Spleen (tissue), 11 donors: Measurements from ENCODE around the gene RHNO1. TPM values are rescaled to one million over a fixed set of nuclear protein-coding genes. Genes with fewer than 3 reads are reported as not detected.
A peak's percentile ranks its signal among the peaks of the same experiment; 100 is the strongest.

Source experiments
- DNase-seq: peaks from one replicate; pipeline ENCODE4 v3.0.0-alpha.2; 2020
- H3K27ac ChIP-seq, 8 donors: fragments of 200-600 bp; sonication (generic) in 7 of 8; 1 replicate in 4 of 8; 2 replicates in 4 of 8; pipeline versions ENCODE4 v1.5.0 to v1.8.0; 2016 to 2021; ENCODE audit warnings: inconsistent platforms in 4 of 8, mild to moderate bottlenecking in 4 of 8, moderate library complexity in 1 of 8
- H3K27me3 ChIP-seq, 7 donors: fragments of 200-600 bp; sonication (generic) in 6 of 7; replicated peaks in 1 of 7; 1 replicate in 4 of 7; 2 replicates in 3 of 7; pipeline versions ENCODE4 v1.5.0 to v1.8.0; 2016 to 2021; ENCODE audit warnings: inconsistent platforms in 3 of 7, mild to moderate bottlenecking in 1 of 7
- H3K36me3 ChIP-seq, 6 donors: fragments of 200-600 bp; sonication (generic) in 5 of 6; 1 replicate in 4 of 6; 2 replicates in 2 of 6; pipeline versions ENCODE4 v1.5.0 to v1.8.0; 2016 to 2021; ENCODE audit warnings: inconsistent platforms in 2 of 6
- H3K4me1 ChIP-seq, 6 donors: fragments of 200-600 bp; sonication (generic) in 5 of 6; 1 replicate in 3 of 6; 2 replicates in 3 of 6; pipeline versions ENCODE4 v1.5.0 to v1.8.0; 2016 to 2021; ENCODE audit warnings: inconsistent platforms in 3 of 6
- H3K4me3 ChIP-seq, 8 donors: fragments of 200-600 bp; sonication (generic) in 7 of 8; 1 replicate in 4 of 8; 2 replicates in 4 of 8; pipeline versions ENCODE4 v1.5.0 to v1.8.0; 2016 to 2021; ENCODE audit warnings: inconsistent platforms in 4 of 8, mild to moderate bottlenecking in 4 of 8, moderate library complexity in 2 of 8
- H3K9me3 ChIP-seq, 8 donors: fragments of 200-600 bp; sonication (generic) in 7 of 8; 1 replicate in 4 of 8; 2 replicates in 4 of 8; pipeline versions ENCODE4 v1.5.0 to v1.8.0; 2016 to 2021; ENCODE audit warnings: inconsistent platforms in 4 of 8
- POLR2A ChIP-seq, 3 donors: fragments of 450-650 bp; IDR thresholded peaks; one replicate each; pipeline ENCODE4 v1.5.1; 2017; ENCODE audit warnings: antibody characterized with exemption in 3 of 3, mild to moderate bottlenecking in 1 of 3
- POLR2AphosphoS5 ChIP-seq, 3 donors: sonication (generic); formaldehyde crosslinking; IDR thresholded peaks; one replicate each; pipeline ENCODE4 v1.5.1; 2017; ENCODE audit warnings: antibody characterized with exemption in 3 of 3
- WGBS, 5 donors: extraction: QIAGEN DNeasy Blood & Tissue Kit in 3 of 5; methylation state at CpG; one replicate each; pipeline versions ENCODE4 v1.1.5 to v1.1.7; 2013 to 2018; 5-methylcytosine and 5-hydroxymethylcytosine counted together
- intact Hi-C: fragments of 100-400 bp; cut with DNase I; formaldehyde crosslinking; loops from one replicate; pipeline ENCODE4 v1.15.0; 2023; ENCODE audit warnings: low total_unique reads
- polyA plus RNA-seq, 3 donors: library from polyadenylated mRNA; stranded (reverse); fragments of 200-250 nt; gene quantifications; one replicate each; pipeline ENCODE4 v1.2.1, GENCODE V29; 2013
- total RNA-seq, 7 donors: library from RNA; depleted of rRNA in 3 of 7; stranded (reverse); fragments of >200 nt in 3 of 7; fragmentation: NEBNext Ultra II Directional in 4 of 7; extraction: Animal tissue kit (Norgen Biotek cat#: 25700) in 4 of 7; gene quantifications; one replicate each; pipeline versions ENCODE4 v1.1.0 to v1.2.1, GENCODE V29; 2016 to 2021
- TF ChIP-seq, protein P1 (sequence below), 11 experiments: fragments of 200-600 bp in 7 of 11; fragments of 450-650 bp in 4 of 11; sonication (generic) in 4 of 11; IDR thresholded peaks in 8 of 11; conservative IDR thresholded peaks in 3 of 11; 1 replicate in 7 of 11; 2 replicates in 4 of 11; pipeline versions ENCODE4 v1.4.0 to v1.8.0; 2016 to 2021; ENCODE audit warnings: antibody characterized with exemption in 11 of 11, inconsistent platforms in 4 of 11, mild to moderate bottlenecking in 1 of 11
- donor health status: healthy with polysubstance abuse.
- donor health status: DM: no; HTN: no; CAD: no; lungs with moderate emphysema.
- donor health status: DM: no; HTN: no; CAD: no.
- donor health status: Bipolar disorder and iron deficiency.
- donor health status: healthy.
- donor health status: DM: no; HTN: no; CAD: no.
- donor health status: DM: yes; HTN: yes; CAD: no.

The RHNO1 gene
- total and polyA plus RNA-seq, 10 donors: 15.9 to 26.0 (median 23.1) TPM

DNA sequence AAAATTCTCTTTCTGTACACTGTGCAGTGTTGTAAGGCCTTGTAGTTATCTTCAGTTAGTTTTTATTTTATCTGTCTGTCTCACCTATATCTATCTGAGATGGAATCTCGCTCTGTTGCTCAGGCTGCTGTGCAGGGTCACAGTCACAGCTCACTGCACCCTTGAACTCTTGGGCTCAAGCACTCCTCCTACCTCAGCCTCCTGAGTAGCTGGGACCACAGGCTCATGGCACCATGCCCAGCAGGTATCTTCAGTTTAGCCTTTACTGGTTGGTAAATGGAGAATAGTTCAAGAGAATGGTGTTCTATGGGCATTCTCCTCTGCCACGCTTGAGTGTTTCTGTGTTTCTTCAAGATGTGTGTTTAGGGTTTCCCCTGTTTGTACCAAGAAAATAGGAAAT lies 27.2 kb downstream of the RHNO1 start:
- H3K36me3 ChIP-seq: peaks cover 0 to 3% (median under 1%) of the 10 kb centered on the region in 6 donors
- H3K9me3 ChIP-seq: no peaks in the 10 kb centered on the region
- TF ChIP-seq, protein P1, sequence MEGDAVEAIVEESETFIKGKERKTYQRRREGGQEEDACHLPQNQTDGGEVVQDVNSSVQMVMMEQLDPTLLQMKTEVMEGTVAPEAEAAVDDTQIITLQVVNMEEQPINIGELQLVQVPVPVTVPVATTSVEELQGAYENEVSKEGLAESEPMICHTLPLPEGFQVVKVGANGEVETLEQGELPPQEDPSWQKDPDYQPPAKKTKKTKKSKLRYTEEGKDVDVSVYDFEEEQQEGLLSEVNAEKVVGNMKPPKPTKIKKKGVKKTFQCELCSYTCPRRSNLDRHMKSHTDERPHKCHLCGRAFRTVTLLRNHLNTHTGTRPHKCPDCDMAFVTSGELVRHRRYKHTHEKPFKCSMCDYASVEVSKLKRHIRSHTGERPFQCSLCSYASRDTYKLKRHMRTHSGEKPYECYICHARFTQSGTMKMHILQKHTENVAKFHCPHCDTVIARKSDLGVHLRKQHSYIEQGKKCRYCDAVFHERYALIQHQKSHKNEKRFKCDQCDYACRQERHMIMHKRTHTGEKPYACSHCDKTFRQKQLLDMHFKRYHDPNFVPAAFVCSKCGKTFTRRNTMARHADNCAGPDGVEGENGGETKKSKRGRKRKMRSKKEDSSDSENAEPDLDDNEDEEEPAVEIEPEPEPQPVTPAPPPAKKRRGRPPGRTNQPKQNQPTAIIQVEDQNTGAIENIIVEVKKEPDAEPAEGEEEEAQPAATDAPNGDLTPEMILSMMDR (IDR thresholded peaks at IDR 0.05 in 8 of 11, conservative IDR thresholded peaks at IDR 0.05 in 3 of 11): no peak
- TF ChIP-seq POLR2A (IDR thresholded peaks at IDR 0.05) (no peak), POLR2AphosphoS5 (IDR thresholded peaks at IDR 0.05) (no peak)
- H3K4me1 ChIP-seq: no peaks in the 10 kb centered on the region
- no peaks in the 10 kb centered on the region for H3K27me3 ChIP-seq
- no peak for DNase-seq
- 93 to 97% (median 94%) methylated on average over 2 of the region's 2 CpGs for WGBS, 5 donors
- no peak overlapping the region for H3K27ac ChIP-seq
- intact Hi-C loops: no loop called here
- no peak overlapping the region for H3K4me3 ChIP-seq

DNA sequence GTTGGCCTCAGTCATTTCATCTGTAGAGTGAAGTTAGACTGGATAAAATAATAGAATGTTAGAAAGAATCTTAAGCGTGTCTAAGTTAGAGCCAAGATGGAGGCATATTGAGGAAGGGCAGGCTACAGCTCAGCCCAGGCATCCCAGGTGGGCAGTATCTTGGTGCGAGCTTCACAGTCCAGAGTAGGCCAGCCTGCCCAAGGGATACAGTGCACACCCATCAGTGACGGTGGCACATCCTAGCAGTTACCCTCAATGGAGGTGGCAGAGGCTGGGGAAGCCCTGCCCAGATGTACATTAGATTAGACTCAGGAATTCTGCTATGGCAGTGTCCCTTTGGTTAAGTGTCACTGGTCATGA lies 35.2 kb downstream of the RHNO1 start:
- no peak overlapping the region for H3K27ac ChIP-seq
- TF ChIP-seq, protein P1 (IDR thresholded peaks at IDR 0.05 in 8 of 11, conservative IDR thresholded peaks at IDR 0.05 in 3 of 11): no peak
- TF ChIP-seq POLR2AphosphoS5 (IDR thresholded peaks at IDR 0.05) (no peak), POLR2A (IDR thresholded peaks at IDR 0.05) (no peak)
- H3K27me3 ChIP-seq: no peaks in the 10 kb centered on the region
- intact Hi-C loops: no loop called here
- WGBS, 5 donors: 93 to 98% (median 95%) methylated on average over 3 of the region's 3 CpGs
- no peaks in the 10 kb centered on the region for H3K4me1 ChIP-seq
- DNase-seq: no peak
- no peak overlapping the region for H3K4me3 ChIP-seq
- peaks cover 0 to 45% (median 14%) of the 10 kb centered on the region in 6 donors for H3K36me3 ChIP-seq
- no peaks in the 10 kb centered on the region for H3K9me3 ChIP-seq

DNA sequence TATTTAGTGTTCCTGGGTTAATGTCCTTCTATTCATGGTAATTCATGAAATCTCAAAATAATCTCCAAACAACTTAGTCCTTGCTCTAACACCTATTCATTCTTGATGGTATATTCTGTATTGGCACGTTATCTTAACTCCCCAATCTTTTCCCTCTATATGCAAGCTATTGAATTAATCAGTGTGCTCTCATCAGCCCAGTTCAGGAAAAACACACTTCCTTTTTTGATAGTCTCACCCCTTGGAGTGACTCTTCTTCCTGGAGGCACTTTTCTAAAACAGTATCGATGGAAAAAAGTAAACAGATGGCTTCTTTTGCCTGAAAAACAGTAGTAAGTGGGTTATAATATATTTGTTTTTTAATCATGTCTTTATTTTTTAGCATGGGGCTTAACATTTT lies 42.2 kb downstream of the RHNO1 start:
- H3K4me1 ChIP-seq: no peaks in the 10 kb centered on the region
- intact Hi-C loops: no loop called here
- H3K36me3 ChIP-seq: peaks cover 0 to 66% (median 24%) of the 10 kb centered on the region in 6 donors
- no peaks in the 10 kb centered on the region for H3K9me3 ChIP-seq
- peak overlapping the region in 1 of 8 donors; percentile 28 for H3K27ac ChIP-seq
- 60 to 80% (median 67%) methylated on average over 2 of the region's 2 CpGs for WGBS, 5 donors
- TF ChIP-seq POLR2AphosphoS5 (IDR thresholded peaks at IDR 0.05) (no peak), POLR2A (IDR thresholded peaks at IDR 0.05) (no peak)
- TF ChIP-seq, protein P1 (IDR thresholded peaks at IDR 0.05 in 8 of 11, conservative IDR thresholded peaks at IDR 0.05 in 3 of 11): no peak
- no peak for DNase-seq
- no peak overlapping the region for H3K4me3 ChIP-seq
- H3K27me3 ChIP-seq: no peaks in the 10 kb centered on the region

DNA sequence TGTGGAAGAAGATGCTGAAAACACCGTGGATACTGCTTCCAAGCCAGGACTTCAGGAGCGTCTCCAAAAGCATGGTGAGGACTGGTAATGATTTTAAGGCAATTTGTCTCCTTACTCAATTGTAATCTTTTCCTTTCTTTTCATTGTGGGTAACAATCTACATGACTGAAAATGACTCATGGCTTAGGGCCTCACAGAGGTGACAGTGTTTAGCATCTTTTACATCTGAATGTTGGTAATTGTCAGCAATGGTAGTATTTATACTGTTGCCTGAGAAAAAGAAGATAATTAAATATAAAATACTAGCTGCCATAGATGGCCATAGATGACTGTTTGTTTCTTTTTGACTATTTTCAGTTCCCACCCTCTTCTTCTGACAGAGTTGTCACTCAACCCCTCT lies 45.3 kb downstream of the RHNO1 start:
- TF ChIP-seq POLR2A (IDR thresholded peaks at IDR 0.05) (no peak), POLR2AphosphoS5 (IDR thresholded peaks at IDR 0.05) (no peak)
- TF ChIP-seq, protein P1 (IDR thresholded peaks at IDR 0.05 in 8 of 11, conservative IDR thresholded peaks at IDR 0.05 in 3 of 11): no peak
- no peaks in the 10 kb centered on the region for H3K27me3 ChIP-seq
- 95 to 100% (median 98%) methylated on average over 2 of the region's 2 CpGs for WGBS, 5 donors
- no peaks in the 10 kb centered on the region for H3K4me1 ChIP-seq
- H3K4me3 ChIP-seq: no peak overlapping the region
- H3K9me3 ChIP-seq: no peaks in the 10 kb centered on the region
- no peak for DNase-seq
- peaks cover 0 to 78% (median 25%) of the 10 kb centered on the region in 6 donors for H3K36me3 ChIP-seq
- intact Hi-C loops: no loop called here
- no peak overlapping the region for H3K27ac ChIP-seq
